Adrenal gland (tissue), 5 donors: ENCODE data around the gene STIL.

Source experiments
- CTCF ChIP-seq, 6 experiments: fragments of 450-650 bp in 4 of 6; fragments of 200-600 bp in 2 of 6; sonication (generic) in 1 of 6; IDR thresholded peaks; 1 replicate in 5 of 6; 2 replicates in 1 of 6; pipeline versions ENCODE4 v1.5.1 to v1.8.0; 2016 to 2021; ENCODE audit warnings: antibody characterized with exemption in 6 of 6, mild to moderate bottlenecking in 2 of 6, moderate library complexity in 1 of 6
- POLR2A ChIP-seq, 2 donors: fragments of 450-650 bp; IDR thresholded peaks; one replicate each; pipeline ENCODE4 v1.6.1; 2017; ENCODE audit warnings: antibody characterized with exemption in 2 of 2, mild to moderate bottlenecking in 2 of 2, moderate library complexity in 1 of 2
- donor health status: DM: no; HTN: no; CAD: no.

GRCh38 chr1:47214549-47214948, 99.4 kb downstream of the STIL start:
- TF ChIP-seq CTCF (IDR thresholded peaks at IDR 0.05) (no peak), POLR2A (IDR thresholded peaks at IDR 0.05) (no peak)
